Tibial artery (tissue), 4 donors: ENCODE measurements around the gene TM2D3.

ENCODE experiments used
- DNase-seq, 2 donors: peaks; one replicate each; pipeline ENCODE4 v3.0.0-alpha.2; 2019
- H3K27ac ChIP-seq, 2 donors: fragments of 200-600 bp; sonication (generic) in 1 of 2; 1 replicate in 1 of 2; 2 replicates in 1 of 2; pipeline ENCODE4 v1.5.1; 2018 to 2019; ENCODE audit warnings: mild to moderate bottlenecking in 1 of 2
- H3K27me3 ChIP-seq, 2 donors: fragments of 200-600 bp; sonication (generic) in 1 of 2; one replicate each; pipeline versions ENCODE4 v1.5.1 to v1.6.0; 2016 to 2019
- H3K36me3 ChIP-seq, 3 donors: fragments of 200-600 bp; sonication (generic) in 2 of 3; one replicate each; pipeline ENCODE4 v1.5.1; 2016 to 2019; ENCODE audit warnings: mild to moderate bottlenecking in 2 of 3
- H3K4me1 ChIP-seq, 4 donors: fragments of 200-600 bp; sonication (generic) in 2 of 4; 1 replicate in 3 of 4; 2 replicates in 1 of 4; pipeline ENCODE4 v1.5.1; 2016 to 2019
- H3K4me3 ChIP-seq, 2 donors: fragments of 200-600 bp; sonication (generic) in 1 of 2; 1 replicate in 1 of 2; 2 replicates in 1 of 2; pipeline ENCODE4 v1.5.1; 2018 to 2019; ENCODE audit warnings: mild to moderate bottlenecking in 2 of 2
- H3K9me3 ChIP-seq, 3 donors: fragments of 200-600 bp; sonication (generic) in 1 of 3; one replicate each; pipeline ENCODE4 v1.5.1; 2016 to 2019
- intact Hi-C: fragments of 100-400 bp; cut with DNase I; formaldehyde crosslinking; loops from one replicate; pipeline ENCODE4 v1.15.0; 2023; ENCODE audit warnings: low total_unique reads
- TF ChIP-seq, protein P1 (sequence below), 2 experiments: fragments of 200-600 bp in 1 of 2; fragments of 450-650 bp in 1 of 2; IDR thresholded peaks; one replicate each; pipeline ENCODE4 v1.5.1; 2017 to 2019; ENCODE audit warnings: antibody characterized with exemption in 2 of 2, mild to moderate bottlenecking in 1 of 2, moderate library complexity in 1 of 2

Gene TM2D3

DNA sequence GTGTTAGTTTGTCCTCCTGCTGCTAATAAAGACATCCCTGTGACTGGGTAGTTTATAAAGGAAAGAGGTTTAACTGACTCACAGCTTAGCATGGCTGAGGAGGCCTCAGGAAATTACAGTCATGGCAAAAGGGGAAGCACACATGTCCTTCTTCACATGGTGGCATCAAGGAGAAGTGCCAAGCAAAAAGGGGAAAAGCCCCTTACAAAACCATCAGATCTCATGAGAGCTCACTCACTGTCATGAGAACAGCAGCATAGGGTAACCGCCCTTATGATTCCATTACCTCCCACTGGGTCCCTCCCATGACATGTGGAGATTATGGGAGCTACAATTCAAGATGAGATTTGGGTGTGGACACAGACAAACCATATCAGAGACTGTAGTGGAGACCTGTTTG is 27.0 kb downstream of the TM2D3 start:
- TF ChIP-seq, protein P1, sequence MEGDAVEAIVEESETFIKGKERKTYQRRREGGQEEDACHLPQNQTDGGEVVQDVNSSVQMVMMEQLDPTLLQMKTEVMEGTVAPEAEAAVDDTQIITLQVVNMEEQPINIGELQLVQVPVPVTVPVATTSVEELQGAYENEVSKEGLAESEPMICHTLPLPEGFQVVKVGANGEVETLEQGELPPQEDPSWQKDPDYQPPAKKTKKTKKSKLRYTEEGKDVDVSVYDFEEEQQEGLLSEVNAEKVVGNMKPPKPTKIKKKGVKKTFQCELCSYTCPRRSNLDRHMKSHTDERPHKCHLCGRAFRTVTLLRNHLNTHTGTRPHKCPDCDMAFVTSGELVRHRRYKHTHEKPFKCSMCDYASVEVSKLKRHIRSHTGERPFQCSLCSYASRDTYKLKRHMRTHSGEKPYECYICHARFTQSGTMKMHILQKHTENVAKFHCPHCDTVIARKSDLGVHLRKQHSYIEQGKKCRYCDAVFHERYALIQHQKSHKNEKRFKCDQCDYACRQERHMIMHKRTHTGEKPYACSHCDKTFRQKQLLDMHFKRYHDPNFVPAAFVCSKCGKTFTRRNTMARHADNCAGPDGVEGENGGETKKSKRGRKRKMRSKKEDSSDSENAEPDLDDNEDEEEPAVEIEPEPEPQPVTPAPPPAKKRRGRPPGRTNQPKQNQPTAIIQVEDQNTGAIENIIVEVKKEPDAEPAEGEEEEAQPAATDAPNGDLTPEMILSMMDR (IDR thresholded peaks at IDR 0.05) = no peak
- no peak overlapping the region for H3K4me3 ChIP-seq
- H3K9me3 ChIP-seq = no peaks in the 10 kb centered on the region
- H3K36me3 ChIP-seq = peaks cover 3 to 25% (median 23%) of the 10 kb centered on the region in 3 donors
- no peak overlapping the region for H3K27ac ChIP-seq
- no peaks in the 10 kb centered on the region for H3K27me3 ChIP-seq
- no peaks in the 10 kb centered on the region for H3K4me1 ChIP-seq
- no peak for DNase-seq
- intact Hi-C loops = no loop called here

DNA sequence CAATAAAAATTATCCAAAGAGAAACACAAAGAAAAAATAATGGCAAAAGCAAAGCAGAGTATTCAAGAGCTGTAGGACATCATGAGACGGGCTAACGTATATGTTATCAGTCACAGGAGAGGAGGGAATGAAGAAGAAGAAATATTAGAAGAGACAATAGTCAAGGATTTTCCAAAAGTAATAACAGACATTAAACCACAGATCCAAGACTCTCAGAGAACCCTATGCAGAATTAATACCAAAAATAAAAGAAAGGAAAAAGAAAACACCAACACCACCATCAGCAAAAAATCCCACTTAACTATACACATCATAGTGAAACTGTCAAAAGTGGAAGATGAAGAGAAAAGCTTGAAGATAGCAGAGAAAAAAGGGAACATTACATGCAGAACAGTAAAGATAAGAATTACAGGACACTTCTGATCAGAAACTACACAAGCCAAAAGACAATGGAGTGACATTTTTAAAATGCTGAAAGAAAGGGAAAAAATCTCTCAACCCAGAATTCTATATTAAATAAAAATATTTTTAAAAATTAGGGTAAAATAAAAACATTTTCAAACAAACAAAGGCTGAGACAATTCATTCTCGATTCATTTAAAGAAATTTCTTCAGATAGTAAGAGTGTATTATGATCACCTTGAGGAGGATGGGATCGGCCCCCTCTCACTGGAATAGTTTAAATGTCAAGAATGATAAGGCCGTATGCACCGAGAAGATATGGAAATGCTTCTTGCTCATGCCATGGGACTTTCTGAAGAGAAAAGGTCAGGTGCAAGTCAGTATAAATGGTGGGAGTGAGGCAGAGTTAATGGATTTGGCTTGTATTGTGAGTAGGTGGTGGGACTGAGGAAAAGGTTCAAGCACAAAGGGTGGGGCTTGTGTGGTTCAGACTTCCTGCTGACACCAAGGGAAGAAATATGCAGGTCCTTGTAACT is 28.5 kb downstream of the TM2D3 start:
- no peak for DNase-seq
- intact Hi-C loops = no loop called here
- H3K36me3 ChIP-seq = peaks cover 3 to 27% (median 25%) of the 10 kb centered on the region in 3 donors
- H3K9me3 ChIP-seq = no peaks in the 10 kb centered on the region
- TF ChIP-seq, protein P1 (IDR thresholded peaks at IDR 0.05) = no peak
- H3K27ac ChIP-seq = no peak overlapping the region
- H3K4me3 ChIP-seq = no peak overlapping the region
- no peaks in the 10 kb centered on the region for H3K27me3 ChIP-seq
- no peaks in the 10 kb centered on the region for H3K4me1 ChIP-seq

DNA sequence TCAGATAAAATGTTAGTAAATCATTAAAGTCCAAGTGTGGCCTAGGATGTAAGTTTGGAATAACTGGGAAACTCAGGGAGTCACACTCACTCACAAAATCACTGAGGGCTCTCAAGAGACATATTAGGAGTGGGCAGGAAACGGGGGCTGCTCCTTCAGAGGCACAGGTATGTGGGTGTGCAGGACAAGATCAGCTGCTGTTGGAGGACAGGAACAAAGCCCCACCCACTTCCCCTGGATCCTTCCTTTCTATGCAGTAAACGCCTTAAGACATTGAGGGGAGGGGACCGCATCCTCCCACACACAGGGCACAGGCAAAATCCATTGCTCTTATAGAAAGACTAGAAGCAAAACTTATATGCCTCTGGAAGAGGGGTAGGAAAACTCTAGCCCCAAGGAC is 30.2 kb downstream of the TM2D3 start:
- H3K4me3 ChIP-seq = no peak overlapping the region
- no peak for DNase-seq
- H3K27me3 ChIP-seq = no peaks in the 10 kb centered on the region
- H3K9me3 ChIP-seq = no peaks in the 10 kb centered on the region
- H3K36me3 ChIP-seq = peaks cover 3 to 28% (median 25%) of the 10 kb centered on the region in 3 donors
- intact Hi-C loops = no loop called here
- TF ChIP-seq, protein P1 (IDR thresholded peaks at IDR 0.05) = no peak
- no peaks in the 10 kb centered on the region for H3K4me1 ChIP-seq
- no peak overlapping the region for H3K27ac ChIP-seq

DNA sequence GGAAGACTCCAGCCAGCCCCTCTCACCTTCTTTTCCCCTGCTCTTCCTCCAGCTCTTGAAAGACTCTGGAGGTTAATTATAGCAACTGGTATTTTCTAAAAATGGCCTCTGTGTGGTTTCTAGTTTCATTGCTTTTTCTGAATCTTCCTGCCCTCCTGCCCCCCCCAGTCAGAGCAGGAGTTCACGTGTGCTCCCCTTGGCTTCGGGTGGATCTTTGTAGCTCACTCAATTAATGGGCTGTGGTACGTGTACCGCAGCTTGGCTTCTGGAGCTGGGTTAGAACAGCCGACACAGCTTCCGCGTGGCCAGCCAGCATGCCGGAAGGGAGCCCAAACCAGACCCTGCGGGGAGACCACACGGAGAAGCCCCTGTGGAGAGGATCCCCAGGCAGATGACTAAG is 31.5 kb downstream of the TM2D3 start:
- Histone ChIP-seq H3K4me1 (peaks cover 4 to 10% (median 8%) of the 10 kb centered on the region in 4 donors), H3K9me3 (no peaks in the 10 kb centered on the region), H3K27ac (no peak overlapping the region), H3K27me3 (no peaks in the 10 kb centered on the region), H3K4me3 (no peak overlapping the region), H3K36me3 (peaks cover 3 to 23% (median 20%) of the 10 kb centered on the region in 3 donors)
- intact Hi-C loops = no loop called here
- TF ChIP-seq, protein P1 (IDR thresholded peaks at IDR 0.05) = no peak
- no peak for DNase-seq

DNA sequence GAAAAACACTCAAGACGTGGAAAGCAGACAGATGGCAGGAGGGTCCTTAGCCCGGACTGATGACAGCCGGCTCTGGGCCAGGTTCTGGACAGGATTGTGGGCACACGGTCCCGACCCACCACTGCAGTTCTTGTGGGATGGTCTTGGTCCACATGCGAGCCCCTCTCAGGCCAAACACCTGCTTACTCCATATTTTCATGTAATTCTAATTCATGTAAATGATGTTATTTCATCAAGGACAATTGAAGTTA is 32.6 kb downstream of the TM2D3 start:
- H3K9me3 ChIP-seq = no peaks in the 10 kb centered on the region
- no peak overlapping the region for H3K27ac ChIP-seq
- DNase-seq = no peak
- H3K27me3 ChIP-seq = no peaks in the 10 kb centered on the region
- H3K36me3 ChIP-seq = peaks cover 3 to 16% (median 14%) of the 10 kb centered on the region in 3 donors
- H3K4me3 ChIP-seq = no peak overlapping the region
- intact Hi-C loops = no loop called here
- TF ChIP-seq, protein P1 (IDR thresholded peaks at IDR 0.05) = no peak
- peaks cover 4 to 21% (median 13%) of the 10 kb centered on the region in 4 donors for H3K4me1 ChIP-seq
